Measurements from ENCODE around the gene PDZD2. TPM values are rescaled to one million over a fixed set of nuclear protein-coding genes. Genes with fewer than 3 reads are reported as not detected.
"Not testable (repeated sequence)": the region's sequence is repeated elsewhere in the genome, so short reads cannot be mapped to it uniquely, and the experiment has no call there.

PDZD2 gene
- total and polyA plus RNA-seq, 9 donors = 21.2 to 58.2 (median 37.8) TPM

DNA sequence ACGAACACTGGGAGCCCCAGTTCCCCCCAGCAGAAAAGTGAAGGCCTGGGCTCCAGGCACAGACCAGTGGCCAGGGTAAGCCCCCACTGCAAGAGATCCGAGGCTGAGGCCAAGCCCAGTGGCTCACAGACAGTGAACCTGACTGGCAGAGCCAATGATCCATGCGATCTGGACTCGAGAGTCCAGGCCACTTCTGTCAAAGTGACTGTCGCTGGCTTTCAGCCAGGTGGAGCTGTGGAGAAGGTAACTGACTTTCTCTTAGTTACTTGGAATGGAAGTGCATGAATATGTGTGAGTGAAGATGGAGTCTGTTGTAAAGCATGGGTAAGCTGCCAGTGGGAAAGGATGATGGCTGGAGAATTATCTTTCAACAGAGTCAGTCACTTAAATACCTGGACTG is 435.5 kb downstream of the PDZD2 start:
- H3K27ac ChIP-seq = no peak overlapping the region
- H3K4me1 ChIP-seq (ENCODE audit: insufficient read depth) = peaks cover 4% of the 10 kb centered on the region
- intact Hi-C loops (cut with DNase I) = loop anchor here in 1 of 4 donors (10.0 kb wide), 1 partner anchor 140 kb away; no protein-coding TSS in a partner anchor
- TF ChIP-seq POLR2A (IDR thresholded peaks at IDR 0.05) (no peak), EP300 (IDR thresholded peaks at IDR 0.05) (no peak)
- TF ChIP-seq, protein P1, sequence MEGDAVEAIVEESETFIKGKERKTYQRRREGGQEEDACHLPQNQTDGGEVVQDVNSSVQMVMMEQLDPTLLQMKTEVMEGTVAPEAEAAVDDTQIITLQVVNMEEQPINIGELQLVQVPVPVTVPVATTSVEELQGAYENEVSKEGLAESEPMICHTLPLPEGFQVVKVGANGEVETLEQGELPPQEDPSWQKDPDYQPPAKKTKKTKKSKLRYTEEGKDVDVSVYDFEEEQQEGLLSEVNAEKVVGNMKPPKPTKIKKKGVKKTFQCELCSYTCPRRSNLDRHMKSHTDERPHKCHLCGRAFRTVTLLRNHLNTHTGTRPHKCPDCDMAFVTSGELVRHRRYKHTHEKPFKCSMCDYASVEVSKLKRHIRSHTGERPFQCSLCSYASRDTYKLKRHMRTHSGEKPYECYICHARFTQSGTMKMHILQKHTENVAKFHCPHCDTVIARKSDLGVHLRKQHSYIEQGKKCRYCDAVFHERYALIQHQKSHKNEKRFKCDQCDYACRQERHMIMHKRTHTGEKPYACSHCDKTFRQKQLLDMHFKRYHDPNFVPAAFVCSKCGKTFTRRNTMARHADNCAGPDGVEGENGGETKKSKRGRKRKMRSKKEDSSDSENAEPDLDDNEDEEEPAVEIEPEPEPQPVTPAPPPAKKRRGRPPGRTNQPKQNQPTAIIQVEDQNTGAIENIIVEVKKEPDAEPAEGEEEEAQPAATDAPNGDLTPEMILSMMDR (IDR thresholded peaks at IDR 0.05) = no peak
- H3K36me3 ChIP-seq = no peaks in the 10 kb centered on the region
- H3K4me3 ChIP-seq = no peak overlapping the region
- no peaks in the 10 kb centered on the region for H3K9me3 ChIP-seq
- 57 to 71% (median 69%) methylated on average over 5 of the region's 5 CpGs for WGBS, 3 donors
- H3K27me3 ChIP-seq = no peaks in the 10 kb centered on the region
- peak in 1 of 5 donors; percentile 33 for DNase-seq

GRCh38 chr5:32076699-32077695 is 438.1 kb downstream of the PDZD2 start:
- Histone ChIP-seq H3K4me3 (no peak overlapping the region), H3K4me1 (ENCODE audit: insufficient read depth) (peaks cover 2% of the 10 kb centered on the region), H3K27me3 (no peaks in the 10 kb centered on the region), H3K9me3 (no peaks in the 10 kb centered on the region), H3K36me3 (no peaks in the 10 kb centered on the region), H3K27ac (no peak overlapping the region)
- intact Hi-C loops (cut with DNase I) = loop anchor here in 2 of 4 donors (5.0 to 10.0 kb wide), 2 partner anchors 142 to 250 kb away; no protein-coding TSS in a partner anchor
- 59 to 63% (median 63%) methylated on average over 4 of the region's 4 CpGs for WGBS, 3 donors
- TF ChIP-seq POLR2A (IDR thresholded peaks at IDR 0.05) (no peak), EP300 (IDR thresholded peaks at IDR 0.05) (no peak)
- TF ChIP-seq, protein P1 (IDR thresholded peaks at IDR 0.05) = peak; percentile 40 to 78 (median 72)
- peak in 2 of 5 donors; percentile 57 to 71 for DNase-seq

DNA sequence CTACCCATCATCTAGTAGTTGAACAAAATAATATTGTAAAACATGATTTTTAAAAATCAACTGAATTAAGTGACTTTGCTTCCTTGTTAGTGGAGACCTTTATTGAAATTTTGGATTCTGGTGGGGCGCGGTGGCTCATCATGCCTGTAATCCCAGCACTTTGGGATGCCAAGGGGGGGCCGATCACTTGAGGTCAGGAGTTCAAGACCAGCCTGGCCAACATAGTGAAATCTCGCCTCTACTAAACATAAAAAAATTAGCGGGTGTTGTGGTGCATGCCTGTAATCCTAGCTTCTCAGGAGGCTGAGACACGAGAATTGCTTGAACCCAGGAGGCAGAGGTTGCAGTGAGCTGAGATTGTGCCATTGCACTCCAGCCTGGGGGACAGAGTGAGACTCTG is 439.9 kb downstream of the PDZD2 start:
- H3K27me3 ChIP-seq; H3K4me3 ChIP-seq; H3K9me3 ChIP-seq; H3K4me1 ChIP-seq (ENCODE audit: insufficient read depth); DNase-seq; H3K36me3 ChIP-seq; H3K27ac ChIP-seq: not testable (repeated sequence)
- WGBS, 3 donors = 89 to 90% (median 90%) methylated on average over 6 of the region's 6 CpGs
- intact Hi-C loops (cut with DNase I) = loop anchor here in 2 of 4 donors (5.0 to 10.0 kb wide), 2 partner anchors 144 to 252 kb away; no protein-coding TSS in a partner anchor

DNA sequence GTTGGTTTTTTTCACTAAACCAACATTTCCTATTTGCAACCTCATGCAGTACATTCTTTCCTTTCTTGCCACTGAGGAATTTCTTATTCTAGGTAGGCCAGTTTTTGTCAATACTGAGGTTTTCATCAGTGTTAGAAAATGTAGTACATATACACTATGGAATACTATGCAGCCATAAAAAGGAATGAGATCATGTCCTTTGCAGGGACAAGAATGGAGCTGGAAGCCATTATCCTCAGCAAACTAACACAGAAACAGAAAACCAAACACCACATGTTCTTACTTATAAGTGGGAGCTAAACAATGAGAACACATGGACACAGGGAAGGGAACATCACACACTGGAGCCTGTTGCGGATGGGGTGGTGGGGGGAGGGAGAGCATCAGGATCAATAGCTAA is 441.6 kb downstream of the PDZD2 start:
- not testable (repeated sequence) for H3K27me3 ChIP-seq; H3K4me1 ChIP-seq (ENCODE audit: insufficient read depth); H3K27ac ChIP-seq; H3K9me3 ChIP-seq; H3K36me3 ChIP-seq; H3K4me3 ChIP-seq; DNase-seq
- intact Hi-C loops (cut with DNase I) = loop anchor here in 1 of 4 donors (10.0 kb wide), 1 partner anchor 496 kb away; no protein-coding TSS in a partner anchor
- 95 to 100% (median 98%) methylated on average over 1 of the region's 1 CpG for WGBS, 3 donors

GRCh38 chr5:32082701-32083100 is 443.8 kb downstream of the PDZD2 start:
- 74 to 76% (median 76%) methylated on average over 4 of the region's 4 CpGs for WGBS, 3 donors
- TF ChIP-seq, protein P1 (IDR thresholded peaks at IDR 0.05) = no peak
- intact Hi-C loops (cut with DNase I) = loop anchor here in 1 of 4 donors (10.0 kb wide), 1 partner anchor 498 kb away; no protein-coding TSS in a partner anchor

More at GRCh38 chr5:32082701-32083100, 443.8 kb downstream of the PDZD2 start:
- Histone ChIP-seq H3K4me3 (no peak overlapping the region), H3K27me3 (no peaks in the 10 kb centered on the region), H3K9me3 (no peaks in the 10 kb centered on the region), H3K4me1 (ENCODE audit: insufficient read depth) (no peaks in the 10 kb centered on the region), H3K36me3 (no peaks in the 10 kb centered on the region), H3K27ac (no peak overlapping the region)
- no peak for DNase-seq
